Bronchus fibroblast of lung (primary cell): Measurements from ENCODE around the gene FAM3B. TPM values are rescaled to one million over a fixed set of nuclear protein-coding genes. Genes with fewer than 3 reads are reported as not detected.

Experiments
- total RNA-seq: library from RNA; depleted of rRNA; stranded (reverse); fragments of >200 nt; gene quantifications from 2 replicates; pipeline ENCODE4 v1.2.3, GENCODE V29; 2015

The FAM3B gene, protein sequence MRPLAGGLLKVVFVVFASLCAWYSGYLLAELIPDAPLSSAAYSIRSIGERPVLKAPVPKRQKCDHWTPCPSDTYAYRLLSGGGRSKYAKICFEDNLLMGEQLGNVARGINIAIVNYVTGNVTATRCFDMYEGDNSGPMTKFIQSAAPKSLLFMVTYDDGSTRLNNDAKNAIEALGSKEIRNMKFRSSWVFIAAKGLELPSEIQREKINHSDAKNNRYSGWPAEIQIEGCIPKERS
- total RNA-seq, result not detected in 2 replicates

DNA sequence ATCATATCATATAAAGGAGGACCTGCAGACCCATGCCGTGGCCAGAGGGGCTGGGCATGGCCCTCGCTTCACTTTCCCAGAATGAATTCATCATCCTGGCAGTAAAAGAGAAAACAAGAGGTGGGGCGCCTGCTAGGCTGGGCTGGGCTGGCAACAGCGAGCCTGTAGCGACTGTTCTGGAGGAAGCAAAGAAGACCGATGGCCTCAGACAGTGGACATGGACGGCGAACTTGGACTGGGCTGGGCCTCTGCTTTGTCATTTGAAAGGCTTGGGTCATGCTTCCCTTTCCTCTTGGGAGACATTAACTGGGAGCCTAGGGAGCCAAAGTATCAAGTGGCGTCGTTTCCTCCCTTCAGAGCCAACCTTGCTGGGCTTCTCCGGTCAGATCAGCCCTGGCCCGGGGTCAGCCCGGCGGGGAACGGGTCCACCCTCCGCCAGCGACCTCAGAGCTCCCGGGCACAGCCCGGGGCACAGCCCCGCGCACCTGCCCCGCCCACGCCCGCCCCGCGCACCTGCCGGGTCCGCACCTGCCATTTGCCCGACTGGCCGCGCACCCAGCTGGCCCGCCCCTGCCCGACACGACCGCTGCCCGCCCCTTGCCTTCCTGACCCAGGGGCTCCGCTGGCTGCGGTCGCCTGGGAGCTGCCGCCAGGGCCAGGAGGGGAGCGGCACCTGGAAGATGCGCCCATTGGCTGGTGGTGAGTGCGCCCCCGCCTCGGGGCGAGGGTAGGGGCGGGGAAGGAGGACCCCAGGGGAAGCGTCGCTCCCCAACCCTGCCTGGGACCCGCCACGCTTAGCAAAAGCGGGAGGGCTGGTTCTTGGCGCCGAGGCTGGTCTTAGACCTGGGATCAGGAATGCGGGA, at the start of gene FAM3B:
FAM3B (plus strand) TSS at position 602 of the 863 bp plus-strand sequence; CDS start at position 681, 79 bp downstream.

DNA sequence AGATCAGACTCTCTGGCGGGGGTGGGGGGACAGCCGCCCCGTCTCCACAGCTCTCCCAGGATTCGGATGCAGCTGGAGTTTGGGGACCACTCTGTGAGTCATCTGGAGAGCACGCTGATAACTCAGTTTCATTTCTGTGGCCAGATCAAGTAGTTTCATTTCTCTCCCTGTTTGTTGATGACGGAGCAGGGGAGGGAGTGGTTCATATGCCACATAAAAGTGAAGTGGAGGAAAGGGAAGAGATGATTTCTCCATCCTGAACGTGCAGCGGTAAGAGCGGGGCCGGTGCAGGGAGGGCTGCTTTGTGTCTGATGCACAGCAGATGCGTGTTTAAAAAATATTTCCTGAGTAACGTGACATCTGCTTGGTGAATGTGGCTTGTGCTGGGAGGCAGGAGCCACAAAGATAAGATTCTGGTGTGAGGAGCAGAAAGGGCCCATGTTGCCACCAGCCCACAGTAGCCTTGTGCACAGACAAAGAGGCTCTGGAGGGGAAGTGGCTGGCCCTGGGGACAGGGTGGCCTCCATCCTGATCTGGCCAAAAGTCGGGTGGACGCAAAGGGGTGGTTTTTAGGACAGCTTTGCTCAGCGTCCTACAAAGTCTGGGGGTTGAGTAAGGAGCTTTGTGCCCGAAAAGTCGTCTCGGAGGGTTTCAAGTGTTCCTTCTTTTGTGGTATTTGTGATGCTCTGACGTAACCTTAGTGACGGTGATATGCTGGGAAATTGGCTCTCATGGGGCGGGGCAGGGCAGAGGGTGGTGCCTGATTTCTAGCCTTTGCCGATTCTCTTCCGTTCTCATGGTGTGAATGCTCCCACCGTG, 45.4 kb downstream of the FAM3B start, which contains the start of gene MX2:
MX2 (plus strand) TSS at position 242 of the 819 bp plus-strand sequence. CDS start 14,880 bp downstream, outside the sequence.

Other genes starting within 250 kb of the FAM3B start
- 13.3 and 16.6 TPM in 2 replicates for gene BACE2, start 148.6 kb upstream of the FAM3B start, total RNA-seq
- gene MX2, start 45.2 kb downstream of the FAM3B start, total RNA-seq, result 0.45 and 1.5 TPM in 2 replicates
- gene MX1, start 109.4 kb downstream of the FAM3B start, total RNA-seq, result 0.67 and 1.0 TPM in 2 replicates
- gene TMPRSS2, start 191.4 kb downstream of the FAM3B start, total RNA-seq, result not detected in 2 replicates